GM19099 (cell line): ENCODE results near the gene ASB6.

Experiments
- POLR2A ChIP-seq: IDR thresholded peaks from 3 replicates; pipeline ENCODE4 v1.6.1; 2011; ENCODE audit warnings: low read depth; ENCODE audit not compliant: insufficient read length; ENCODE audit errors: extremely low read depth

ASB6 gene

DNA sequence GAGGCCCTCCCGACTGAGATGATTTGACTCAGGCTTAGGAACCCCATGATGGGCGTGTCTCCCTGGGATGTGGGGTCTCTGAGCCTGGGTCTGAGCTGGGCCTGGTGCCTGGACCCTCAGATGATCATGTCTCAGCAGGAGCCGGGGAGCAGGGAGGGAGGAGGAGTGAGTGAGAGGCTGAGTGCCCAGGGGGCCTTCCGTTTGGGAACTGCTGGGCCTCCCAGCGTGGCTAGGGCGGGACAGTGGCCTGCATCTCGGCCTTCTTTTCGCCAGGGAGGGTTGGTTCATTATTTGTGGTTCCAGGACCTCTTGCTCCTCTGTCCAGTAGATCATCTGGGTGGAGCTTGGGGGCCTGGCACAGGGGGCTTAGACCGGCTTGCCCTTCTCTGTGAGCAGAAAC, 29.1 kb upstream of the ASB6 start:
- TF ChIP-seq POLR2A = no peak

DNA sequence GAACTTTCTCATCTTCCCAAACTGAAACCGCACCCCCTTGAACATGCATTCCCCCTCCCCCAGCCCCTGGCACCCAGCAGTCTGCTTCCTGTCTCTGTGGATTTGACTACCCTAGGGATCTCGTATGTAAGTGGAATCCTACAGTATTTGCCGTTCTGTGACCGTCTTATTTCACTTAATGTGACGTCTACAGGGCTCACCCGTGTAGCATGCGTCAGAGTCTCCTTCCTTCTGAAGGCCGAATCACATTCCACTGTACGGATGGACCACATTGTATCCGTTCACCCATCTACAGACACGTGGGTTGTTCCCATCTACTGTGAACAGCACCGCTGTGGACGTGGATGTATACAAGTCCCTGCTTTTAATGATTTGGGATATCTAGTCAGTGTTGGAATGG, 28.0 kb upstream of the ASB6 start:
- TF ChIP-seq POLR2A = no peak

DNA sequence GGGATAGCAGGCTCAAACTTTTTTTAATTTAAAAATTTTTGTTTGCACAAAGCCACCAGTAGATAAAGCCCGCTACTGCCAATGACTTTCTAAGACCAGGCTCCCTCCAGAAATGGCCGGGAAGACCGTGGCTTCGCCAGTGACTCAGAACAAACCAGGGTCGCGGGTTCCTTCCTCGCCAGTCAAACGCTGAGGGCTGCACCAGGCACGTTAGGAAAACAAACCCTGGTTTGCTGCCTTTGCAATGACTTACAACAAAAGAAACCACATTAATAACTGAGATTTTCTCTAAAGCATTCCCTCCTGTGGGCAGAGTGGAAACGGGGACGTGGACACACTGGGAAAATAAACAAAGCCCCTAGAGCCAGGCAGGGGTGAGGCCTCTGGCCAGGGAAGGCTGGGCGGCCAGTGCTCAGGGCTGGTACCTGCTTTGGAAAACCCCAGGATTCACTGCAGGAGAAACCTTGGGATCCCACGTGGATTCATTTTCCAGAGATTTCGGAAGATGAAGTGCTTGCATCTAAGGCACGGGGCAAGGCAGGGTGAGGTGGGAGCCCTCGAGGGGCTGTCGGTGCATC, 27.3 kb upstream of the ASB6 start:
- TF ChIP-seq POLR2A = no peak

DNA sequence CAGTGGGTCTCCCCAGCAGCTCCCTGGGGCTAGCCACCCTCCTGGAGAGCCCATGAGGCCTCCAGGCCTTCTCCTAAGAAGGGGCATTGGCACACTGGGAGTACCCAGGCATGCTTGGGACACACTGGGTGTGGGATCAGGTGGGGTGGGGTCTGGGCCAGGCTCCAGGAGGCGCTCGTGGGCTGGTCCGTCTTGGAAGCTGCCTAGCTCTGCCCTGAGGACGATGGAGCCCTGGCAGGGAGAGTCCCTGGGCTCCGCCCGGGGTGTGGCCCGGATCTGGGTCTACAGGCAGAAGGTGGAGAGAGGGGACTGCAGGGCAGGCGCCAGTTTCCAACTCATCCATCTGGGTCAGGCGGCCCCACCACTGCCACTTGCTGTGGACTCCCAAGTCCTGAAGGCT, 25.9 kb upstream of the ASB6 start:
- no peak for TF ChIP-seq POLR2A

DNA sequence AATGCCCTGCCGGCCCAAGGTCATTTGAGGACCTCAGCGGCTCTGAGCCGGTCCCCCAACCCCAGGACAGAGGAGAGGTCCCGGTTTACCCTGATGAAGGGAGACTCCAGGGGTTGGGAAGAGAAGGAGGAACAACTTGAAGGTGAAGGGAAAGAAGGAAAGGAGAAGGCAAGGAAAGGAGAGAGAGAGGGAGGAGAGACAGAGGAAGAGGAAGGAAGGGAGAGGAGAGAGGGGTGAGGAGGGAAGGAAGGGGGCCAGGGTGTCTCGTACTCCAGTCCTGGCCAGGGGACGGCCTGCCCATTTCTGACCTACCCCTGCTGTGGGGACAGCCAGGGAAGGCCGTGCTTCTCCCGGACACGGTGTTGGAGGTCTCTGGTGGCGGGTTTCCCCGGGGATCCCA, 25.4 kb upstream of the ASB6 start:
- no peak for TF ChIP-seq POLR2A

DNA sequence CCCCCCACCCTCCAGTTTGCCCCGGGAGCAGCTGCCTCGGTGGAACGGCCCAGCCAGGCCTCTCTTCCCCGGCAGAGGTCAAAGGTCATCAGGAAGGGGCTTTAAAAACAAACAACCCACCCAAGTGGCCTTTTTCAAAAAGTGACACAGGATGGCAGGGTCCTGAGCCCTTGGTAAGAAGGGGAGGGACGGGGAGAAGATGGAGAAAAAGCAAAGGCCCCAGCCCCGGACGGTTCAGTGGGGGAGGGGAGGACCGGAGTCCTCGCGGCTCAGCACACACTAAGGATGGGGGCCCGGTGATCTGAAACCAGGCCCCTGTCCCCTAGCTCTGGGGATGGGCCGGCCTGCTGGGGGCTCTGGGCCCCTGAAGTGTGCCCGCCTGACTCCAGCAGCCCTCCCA, 24.6 kb upstream of the ASB6 start:
- TF ChIP-seq POLR2A = no peak

DNA sequence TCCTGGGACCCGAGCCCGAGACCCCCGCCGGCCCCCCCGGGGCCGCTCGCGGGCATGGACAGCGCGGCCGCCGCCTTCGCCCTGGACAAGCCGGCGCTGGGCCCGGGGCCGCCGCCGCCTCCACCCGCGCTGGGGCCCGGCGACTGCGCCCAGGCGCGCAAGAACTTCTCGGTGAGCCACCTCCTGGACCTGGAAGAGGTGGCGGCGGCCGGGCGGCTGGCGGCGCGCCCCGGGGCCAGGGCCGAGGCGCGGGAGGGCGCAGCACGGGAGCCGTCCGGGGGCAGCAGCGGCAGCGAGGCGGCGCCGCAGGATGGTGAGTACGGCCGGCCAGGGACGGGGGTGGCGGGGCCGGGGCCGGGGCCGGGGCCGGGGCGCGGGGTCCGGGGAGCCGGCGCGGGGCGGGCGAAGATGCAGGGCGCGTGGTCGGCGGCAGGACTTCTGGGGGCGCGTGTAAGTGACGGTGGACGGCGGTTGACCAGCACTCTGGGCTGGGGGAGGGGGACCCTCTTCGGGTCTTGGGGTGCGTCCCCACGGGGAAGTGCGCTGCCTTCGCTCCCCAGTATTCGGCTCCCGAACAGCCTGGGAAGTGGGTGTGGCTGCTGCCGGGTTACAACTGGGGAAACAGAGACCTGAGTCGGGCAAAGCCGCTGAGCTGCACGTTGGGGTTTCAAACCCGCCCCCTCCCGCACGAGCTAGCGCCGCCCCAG, 24.0 kb upstream of the ASB6 start:
- TF ChIP-seq POLR2A = no peak

DNA sequence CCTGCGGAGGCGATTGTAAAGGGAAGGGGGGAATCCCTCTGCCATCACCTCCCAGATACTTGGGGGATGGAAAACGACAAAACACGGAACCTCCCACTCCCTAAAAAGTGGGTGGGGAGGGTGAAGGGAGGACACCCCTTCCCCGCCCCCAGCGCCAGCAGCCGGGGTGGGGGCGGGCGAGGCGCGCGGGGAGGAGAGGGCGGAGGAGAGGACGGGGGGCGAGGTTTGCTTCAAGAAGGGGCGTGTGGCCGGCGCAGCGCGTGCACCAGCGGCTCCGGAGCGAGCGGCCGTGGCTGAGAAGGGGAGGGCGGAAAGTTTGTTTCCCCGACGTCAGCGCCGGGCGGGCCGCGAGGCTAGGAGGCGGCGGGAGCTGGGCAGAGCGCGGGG, 23.4 kb upstream of the ASB6 start, which contains the start of gene PRRX2:
Gene PRRX2 (plus strand): TSS at position 259 of the 387 bp plus-strand sequence. CDS start 221 bp downstream, outside the sequence.
- no peak for TF ChIP-seq POLR2A

DNA sequence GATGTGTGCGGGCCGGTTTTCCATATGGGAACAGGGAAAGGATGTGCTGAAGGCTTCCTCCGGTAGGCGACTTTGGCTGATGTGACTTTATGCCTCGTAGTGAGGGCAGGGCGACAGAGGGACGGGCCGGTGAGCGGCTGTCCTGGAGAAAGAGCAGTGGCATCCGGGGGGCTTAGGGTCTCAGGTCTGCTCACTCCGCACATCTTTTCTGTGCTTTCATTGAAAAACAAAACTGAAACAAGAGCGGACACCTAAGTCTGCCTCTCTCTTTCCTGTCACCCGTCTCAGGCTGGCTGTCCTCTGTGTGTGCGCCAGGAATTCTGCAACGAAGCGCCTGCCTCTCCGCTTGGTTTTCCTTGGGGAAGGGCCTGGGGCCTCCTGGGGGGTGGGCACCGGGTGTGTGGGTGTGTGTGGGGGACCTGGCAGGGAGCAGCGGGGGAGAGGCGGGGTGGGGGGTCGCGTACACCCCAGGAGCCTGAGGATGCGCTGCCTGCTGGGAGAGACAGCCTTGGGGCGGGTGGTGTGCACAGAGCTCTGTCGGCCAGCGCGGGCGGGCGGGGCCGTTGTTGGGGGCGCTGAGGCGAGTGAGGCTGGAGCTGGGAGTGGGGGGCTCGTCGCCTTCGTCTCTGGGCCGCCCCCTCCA, 22.9 kb upstream of the ASB6 start:
- TF ChIP-seq POLR2A = no peak

DNA sequence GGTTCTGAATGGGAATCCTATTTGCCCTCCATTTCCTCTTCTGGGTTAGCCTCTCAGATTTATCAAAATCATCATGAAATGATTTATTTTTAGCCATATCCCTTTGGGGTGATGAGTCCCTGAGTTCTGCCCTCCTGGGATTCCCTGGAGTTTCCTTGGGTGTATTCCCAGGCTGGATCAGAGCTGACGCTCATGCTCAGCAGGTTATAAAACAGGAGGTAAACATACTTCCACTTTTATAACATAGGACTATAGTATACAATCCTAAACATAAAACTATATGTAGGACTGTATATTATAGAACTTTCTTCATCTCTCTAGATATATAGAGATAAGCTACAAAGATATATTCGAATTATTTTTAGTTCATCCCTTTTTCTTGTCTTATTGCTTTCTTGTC, 19.1 kb upstream of the ASB6 start:
- no peak for TF ChIP-seq POLR2A

DNA sequence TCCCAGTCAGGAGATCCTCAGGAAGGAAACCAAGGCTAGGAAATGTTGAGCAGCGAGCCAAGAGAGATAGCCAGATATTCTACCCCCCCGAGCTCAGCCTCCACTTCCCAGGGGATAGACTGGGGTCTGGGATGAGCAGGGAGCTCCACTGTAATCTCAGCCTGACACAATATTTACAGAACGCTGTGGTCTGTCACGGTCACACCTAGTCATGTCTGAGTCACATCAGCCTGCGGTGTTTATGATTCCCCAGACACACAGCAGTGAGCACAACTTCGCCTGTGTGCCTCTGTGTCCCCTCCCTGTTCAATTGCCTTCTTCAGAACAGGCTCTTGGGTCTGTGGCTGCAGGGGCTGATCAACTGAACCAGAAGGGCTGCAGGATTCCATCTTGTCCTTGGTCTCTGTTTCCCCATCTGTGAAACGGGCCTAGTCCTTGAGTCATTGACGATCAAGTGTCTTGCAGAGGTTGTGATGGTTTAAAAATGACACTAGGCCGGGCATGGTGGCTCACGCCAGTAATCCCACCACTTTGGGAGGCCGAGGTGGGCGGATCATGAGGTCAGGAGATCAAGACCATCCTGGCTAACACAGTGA, 14.9 kb upstream of the ASB6 start:
- TF ChIP-seq POLR2A = no peak

DNA sequence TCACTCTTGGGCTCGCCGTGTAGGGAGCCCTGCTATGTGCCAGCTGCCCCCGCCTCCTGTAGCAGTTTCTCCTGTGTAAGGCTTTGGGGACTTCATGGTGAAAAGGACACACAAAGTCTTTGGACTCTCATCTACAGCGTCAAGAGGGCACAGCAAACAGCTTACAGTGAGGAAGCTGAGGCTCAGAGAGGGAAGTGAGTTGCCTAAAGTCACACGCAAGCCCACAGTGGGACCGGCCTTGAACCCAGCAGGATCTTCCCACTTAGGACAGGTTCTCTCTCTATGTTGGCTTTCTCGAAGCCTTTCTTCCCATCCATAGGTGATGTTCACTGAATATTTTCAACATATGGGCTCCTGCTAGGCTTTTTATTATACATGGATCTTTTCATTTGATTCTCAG, 13.7 kb upstream of the ASB6 start:
- no peak for TF ChIP-seq POLR2A

DNA sequence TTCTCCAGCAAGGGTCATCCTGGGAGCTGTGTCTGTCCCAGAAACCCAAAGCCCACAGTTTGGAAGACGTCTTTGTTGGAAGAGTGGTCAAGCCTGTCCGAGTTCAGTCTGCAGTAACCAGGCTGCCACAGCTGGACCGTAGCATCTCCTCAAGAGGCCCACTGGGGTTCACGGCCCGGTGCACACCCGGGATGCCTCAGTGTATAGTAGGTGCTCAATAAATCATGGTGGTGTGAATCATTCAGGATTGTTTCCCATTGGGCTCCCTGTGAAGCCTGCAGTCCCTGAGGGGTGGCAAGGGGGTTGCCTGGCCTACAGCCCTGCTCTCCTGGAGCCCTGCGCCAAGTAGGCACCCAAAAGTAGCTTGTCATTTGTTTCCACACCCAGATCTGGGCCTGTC, 13.2 kb upstream of the ASB6 start:
- no peak for TF ChIP-seq POLR2A

DNA sequence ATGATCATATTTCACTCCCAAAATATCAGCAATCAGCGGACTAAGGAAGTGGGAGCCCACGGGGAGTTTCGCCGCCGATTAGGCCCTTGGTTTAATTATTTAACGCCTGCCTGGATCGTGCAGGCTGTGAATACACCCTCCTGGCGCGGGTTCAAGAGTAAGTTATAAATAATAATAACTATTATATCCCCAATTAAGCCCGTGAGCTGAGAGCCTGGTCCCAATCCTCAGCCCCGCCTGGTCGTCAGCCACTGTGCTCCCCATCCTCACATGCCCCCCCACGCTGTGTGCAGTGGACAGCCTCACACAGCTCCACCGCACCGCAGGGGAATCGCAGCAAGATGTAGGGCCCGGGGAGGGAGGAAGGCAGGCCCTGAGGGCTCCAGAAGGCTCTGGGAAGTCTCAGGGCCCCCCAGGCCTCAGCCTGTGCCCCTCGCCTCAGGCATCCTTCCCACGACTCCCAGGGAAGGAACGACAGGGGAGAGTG, 12.6 kb upstream of the ASB6 start:
- no peak for TF ChIP-seq POLR2A

DNA sequence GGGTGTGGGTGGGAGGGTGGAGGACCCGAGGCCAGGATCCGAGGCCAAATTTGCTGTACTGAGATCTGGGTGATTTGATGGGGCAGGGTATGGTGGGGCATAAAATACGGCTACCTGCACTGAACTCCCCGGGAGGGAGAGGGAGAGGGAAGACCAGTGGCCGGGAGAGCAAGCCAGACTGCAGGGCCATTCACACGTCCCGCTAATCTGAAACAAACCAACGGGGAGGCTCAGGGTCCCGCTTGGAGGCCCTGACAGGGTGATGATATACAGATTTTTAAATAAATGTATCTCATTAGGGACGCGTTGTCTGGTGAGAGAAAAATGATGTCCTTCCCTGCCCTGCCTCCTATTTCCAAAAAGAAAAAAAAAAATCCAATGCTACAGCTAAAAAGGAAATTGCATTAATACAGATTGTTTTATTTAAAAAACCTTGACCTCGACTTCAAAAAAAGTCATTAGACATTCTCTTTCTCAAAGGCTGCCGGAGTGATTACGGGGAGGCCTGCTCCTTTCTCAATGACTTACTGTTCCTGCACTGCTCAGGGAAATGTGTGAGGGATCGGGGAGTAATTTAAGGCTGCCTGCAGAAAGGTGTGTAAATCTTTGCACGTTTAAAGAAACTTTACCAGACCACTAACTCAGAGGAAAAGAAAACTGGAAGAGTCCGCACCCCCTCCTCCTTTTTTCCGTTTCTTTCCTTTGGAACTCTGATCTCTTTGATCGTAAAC, 12.0 kb upstream of the ASB6 start:
- TF ChIP-seq POLR2A = no peak

DNA sequence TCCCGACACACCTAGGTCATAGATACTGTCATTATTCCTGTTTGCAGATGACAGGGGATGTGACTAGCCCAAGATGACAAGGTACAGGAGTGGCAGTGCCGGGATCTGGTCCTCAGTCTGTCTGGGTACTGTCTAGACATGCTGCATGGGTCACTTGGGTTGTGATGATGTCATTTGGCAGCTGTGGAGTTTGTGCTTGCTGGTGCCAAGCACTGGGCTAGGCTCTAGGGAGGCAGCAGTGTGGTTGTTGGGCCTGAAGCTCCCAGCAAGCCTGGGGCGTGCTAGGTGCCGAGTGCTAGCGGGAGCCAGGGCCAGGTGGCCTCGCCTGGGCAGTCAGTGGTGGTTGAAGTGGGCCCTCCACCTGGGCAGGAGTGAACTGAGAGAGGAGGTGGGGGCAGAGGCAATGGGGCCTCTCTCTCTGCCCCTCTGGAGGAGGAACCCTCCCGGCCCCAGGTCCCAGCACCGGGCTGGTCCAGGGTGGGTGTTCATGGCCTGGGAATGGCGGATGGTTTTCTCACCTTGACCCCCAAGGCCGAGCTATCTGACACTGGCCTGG, 8.8 kb upstream of the ASB6 start:
- no peak for TF ChIP-seq POLR2A
